Epithelial cell of esophagus (primary cell): ENCODE data around the gene MAPKAPK3.
A peak's percentile ranks its signal among the peaks of the same experiment; 100 is the strongest.

Experiments used
- DNase-seq: peaks from one replicate; pipeline ENCODE4 v3.0.0; 2010; ENCODE audit warnings: low read depth
- H3K4me3 ChIP-seq: 2 replicates; pipeline ENCODE4 v1.5.1; 2011; ENCODE audit warnings: mild to moderate bottlenecking, low read length, control low read depth
- TF ChIP-seq, protein P1 (sequence below): IDR thresholded peaks from 2 replicates; pipeline ENCODE4 v1.5.1; 2011; ENCODE audit warnings: low read depth, mild to moderate bottlenecking, low read length, control low read depth, inconsistent platforms; ENCODE audit not compliant: insufficient read depth; ENCODE audit errors: missing control alignments

MAPKAPK3 gene

GRCh38 chr3:50656417-50657195 lies 39.7 kb downstream of the MAPKAPK3 start:
- H3K4me3 ChIP-seq: no peak overlapping the region
- TF ChIP-seq, protein P1, sequence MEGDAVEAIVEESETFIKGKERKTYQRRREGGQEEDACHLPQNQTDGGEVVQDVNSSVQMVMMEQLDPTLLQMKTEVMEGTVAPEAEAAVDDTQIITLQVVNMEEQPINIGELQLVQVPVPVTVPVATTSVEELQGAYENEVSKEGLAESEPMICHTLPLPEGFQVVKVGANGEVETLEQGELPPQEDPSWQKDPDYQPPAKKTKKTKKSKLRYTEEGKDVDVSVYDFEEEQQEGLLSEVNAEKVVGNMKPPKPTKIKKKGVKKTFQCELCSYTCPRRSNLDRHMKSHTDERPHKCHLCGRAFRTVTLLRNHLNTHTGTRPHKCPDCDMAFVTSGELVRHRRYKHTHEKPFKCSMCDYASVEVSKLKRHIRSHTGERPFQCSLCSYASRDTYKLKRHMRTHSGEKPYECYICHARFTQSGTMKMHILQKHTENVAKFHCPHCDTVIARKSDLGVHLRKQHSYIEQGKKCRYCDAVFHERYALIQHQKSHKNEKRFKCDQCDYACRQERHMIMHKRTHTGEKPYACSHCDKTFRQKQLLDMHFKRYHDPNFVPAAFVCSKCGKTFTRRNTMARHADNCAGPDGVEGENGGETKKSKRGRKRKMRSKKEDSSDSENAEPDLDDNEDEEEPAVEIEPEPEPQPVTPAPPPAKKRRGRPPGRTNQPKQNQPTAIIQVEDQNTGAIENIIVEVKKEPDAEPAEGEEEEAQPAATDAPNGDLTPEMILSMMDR: no peak
- no peak for DNase-seq

DNA sequence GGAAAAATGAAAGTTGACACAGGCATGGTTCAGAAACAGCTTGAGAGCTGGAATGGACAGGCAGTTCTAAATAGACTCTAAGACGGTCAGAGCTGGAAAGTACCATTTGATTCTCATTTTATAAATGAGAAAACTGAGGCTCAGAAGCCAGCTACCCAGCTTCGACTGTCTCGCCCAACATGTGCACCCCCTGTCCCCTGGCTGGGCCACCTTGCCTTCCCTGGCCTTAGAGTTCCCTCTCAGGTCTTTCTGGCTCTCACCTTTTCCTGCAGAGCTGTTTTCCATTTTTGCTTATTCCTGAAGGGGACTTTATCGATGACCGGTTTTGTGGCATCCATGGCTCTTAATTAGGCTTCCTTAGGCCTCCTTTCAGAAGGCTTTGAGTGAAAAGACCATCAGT lies 40.5 kb downstream of the MAPKAPK3 start:
- no peak overlapping the region for H3K4me3 ChIP-seq
- DNase-seq: no peak
- TF ChIP-seq, protein P1: no peak

DNA sequence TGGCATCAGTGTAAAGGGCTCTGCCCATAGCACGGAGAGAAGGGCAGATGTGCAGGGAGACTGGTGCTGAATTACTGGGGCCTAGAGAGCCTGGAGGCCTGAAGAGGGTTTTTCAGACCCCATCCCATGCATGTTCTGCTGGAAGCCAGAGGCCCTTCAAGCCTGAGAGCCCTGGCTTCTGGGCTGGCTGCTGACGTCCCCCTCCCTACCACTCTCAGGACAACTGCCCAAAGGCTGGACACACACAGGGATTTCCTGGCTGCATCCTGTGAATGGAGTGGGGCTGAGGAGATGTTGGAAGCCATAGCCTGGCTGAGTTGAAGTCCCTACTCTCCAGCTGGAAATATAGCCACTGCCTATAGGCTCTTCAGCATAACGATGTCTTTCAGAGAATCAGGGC lies 40.9 kb downstream of the MAPKAPK3 start:
- H3K4me3 ChIP-seq: no peak overlapping the region
- TF ChIP-seq, protein P1: no peak
- DNase-seq: no peak

DNA sequence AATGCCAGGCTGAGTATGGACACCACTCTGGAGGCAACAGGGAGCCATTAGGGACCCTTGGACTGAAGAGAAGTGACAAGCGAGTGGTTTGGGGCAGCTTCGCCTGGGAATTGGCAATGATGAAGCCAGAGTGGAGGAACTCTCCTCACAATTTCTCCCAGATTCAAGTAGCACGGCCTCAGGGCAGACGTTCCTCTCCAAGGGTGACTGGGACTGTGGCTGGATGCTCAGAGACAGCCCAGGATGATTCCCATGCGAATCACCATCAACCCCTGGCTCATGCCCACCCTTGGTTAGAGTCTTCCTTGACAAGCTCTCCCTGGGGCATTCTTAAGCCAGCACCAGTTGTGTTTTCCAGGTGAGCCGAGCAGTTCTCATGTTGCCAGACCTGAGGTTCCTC lies 41.5 kb downstream of the MAPKAPK3 start:
- TF ChIP-seq, protein P1: no peak
- no peak overlapping the region for H3K4me3 ChIP-seq
- peak; percentile 62 for DNase-seq

GRCh38 chr3:50658831-50659230 lies 41.9 kb downstream of the MAPKAPK3 start:
- TF ChIP-seq, protein P1: no peak
- H3K4me3 ChIP-seq: no peak overlapping the region
- DNase-seq: no peak

GRCh38 chr3:50660386-50660785 lies 43.4 kb downstream of the MAPKAPK3 start:
- no peak overlapping the region for H3K4me3 ChIP-seq
- no peak for DNase-seq
- TF ChIP-seq, protein P1: no peak

GRCh38 chr3:50661321-50661837 lies 44.4 kb downstream of the MAPKAPK3 start:
- H3K4me3 ChIP-seq: no peak overlapping the region
- TF ChIP-seq, protein P1: no peak
- DNase-seq: no peak
